B cell (primary cell): ENCODE measurements around the gene PTCHD1. TPM values are rescaled to one million over a fixed set of nuclear protein-coding genes. Genes with fewer than 3 reads are reported as not detected.

Experiments
- ATAC-seq: fragments of 200-7000 bp; cut with Tn5 transposase; one replicate; pipeline ENCODE4 v1.10.0; 2021; ENCODE audit warnings: low read depth, mild to moderate bottlenecking, moderate number of reproducible peaks, moderate library complexity
- CTCF ChIA-PET: fragments of 350-600 bp; sonication (Branson Sonifier 250); formaldehyde crosslinking; loops from one replicate; lab custom pipeline; 2021; ENCODE audit warnings: antibody characterized with exemption, inconsistent platforms; lab: Charles Lee
- POLR2A ChIA-PET: fragments of 350-600 bp; sonication (Branson Sonifier 250); formaldehyde crosslinking; loops from one replicate; lab custom pipeline; 2021; ENCODE audit warnings: antibody characterized with exemption; lab: Charles Lee
- DNase-seq: peaks from one replicate; pipeline ENCODE4 v3.0.0; 2013
- H2AFZ ChIP-seq: 2 replicates; pipeline ENCODE4 v1.6.1; 2012; ENCODE audit warnings: mild to moderate bottlenecking, low read depth, low read length; ENCODE audit not compliant: insufficient read depth, poor library complexity, severe bottlenecking
- H3K27ac ChIP-seq, 2 donors: 1 replicate in 1 of 2; 2 replicates in 1 of 2; pipeline ENCODE4 v1.5.1; 2012 to 2013; ENCODE audit warnings: low read length in 2 of 2, mild to moderate bottlenecking in 2 of 2, moderate library complexity in 1 of 2
- H3K27me3 ChIP-seq, 4 experiments: fragments of 200-600 bp in 1 of 4; sonication (generic) in 1 of 4; replicated peaks in 1 of 4; 1 replicate in 2 of 4; 2 replicates in 2 of 4; pipeline versions ENCODE4 v1.6.1 to v1.7.0; 2013 to 2016; ENCODE audit warnings: low read length in 3 of 4, mild to moderate bottlenecking in 2 of 4, mixed read lengths in 1 of 4, moderate library complexity in 1 of 4; ENCODE audit not compliant: insufficient read depth in 4 of 4, control insufficient read depth in 3 of 4; ENCODE audit errors: control extremely low read depth in 1 of 4
- H3K36me3 ChIP-seq, 2 experiments: replicated peaks in 1 of 2; 1 replicate in 1 of 2; 2 replicates in 1 of 2; pipeline versions ENCODE4 v1.6.1 to v1.7.1; 2013; ENCODE audit warnings: low read length in 1 of 2; ENCODE audit not compliant: insufficient read depth in 2 of 2, control insufficient read depth in 1 of 2; ENCODE audit errors: control extremely low read depth in 1 of 2, extremely low read depth in 1 of 2
- H3K4me1 ChIP-seq, 2 donors: fragments of 200-600 bp in 1 of 2; sonication (generic) in 1 of 2; 1 replicate in 1 of 2; 2 replicates in 1 of 2; pipeline versions ENCODE4 v1.5.1 to v1.6.1; 2013 to 2017; ENCODE audit warnings: low read length in 2 of 2; ENCODE audit not compliant: control insufficient read depth in 2 of 2, insufficient read depth in 2 of 2
- H3K4me2 ChIP-seq: replicated peaks from 2 replicates; pipeline ENCODE3; 2012; ENCODE audit warnings: mild to moderate bottlenecking, low read depth, low read length; ENCODE audit not compliant: poor library complexity, severe bottlenecking
- H3K4me3 ChIP-seq, 5 experiments: fragments of 200-600 bp in 1 of 5; sonication (generic) in 1 of 5; 1 replicate in 3 of 5; 2 replicates in 2 of 5; pipeline versions ENCODE4 v1.5.1 to v1.7.0; 2011 to 2016; ENCODE audit warnings: low read length in 4 of 5, mild to moderate bottlenecking in 4 of 5, low read depth in 2 of 5, control low read depth in 1 of 5, moderate library complexity in 1 of 5; ENCODE audit not compliant: insufficient read depth in 1 of 5; ENCODE audit errors: control extremely low read depth in 1 of 5, extremely low read depth in 1 of 5
- H3K79me2 ChIP-seq: fragments of 200-600 bp; sonication (generic); one replicate; pipeline ENCODE4 v1.6.0; 2016; ENCODE audit warnings: low read length; ENCODE audit not compliant: control insufficient read depth, insufficient read depth
- H3K9ac ChIP-seq: fragments of 200-600 bp; sonication (generic); 2 replicates; pipeline ENCODE4 v1.6.1; 2017; ENCODE audit warnings: mild to moderate bottlenecking, low read length, moderate library complexity
- H3K9me3 ChIP-seq, 3 donors: one replicate each; pipeline versions ENCODE4 v1.6.1 to v1.7.1; 2013; ENCODE audit warnings: low read length in 2 of 3; ENCODE audit not compliant: control insufficient read depth in 2 of 3, insufficient read depth in 1 of 3; ENCODE audit errors: control extremely low read depth in 1 of 3
- H4K20me1 ChIP-seq: 2 replicates; pipeline ENCODE4 v1.6.0; 2012; ENCODE audit warnings: mild to moderate bottlenecking, low read length; ENCODE audit not compliant: insufficient read depth, control insufficient read depth, poor library complexity, severe bottlenecking
- H3K27ac Mint-ChIP-seq: one replicate; pipeline ENCODE4 v1.8.0; 2021; ENCODE audit warnings: mixed read lengths
- H3K27me3 Mint-ChIP-seq: one replicate; pipeline ENCODE4 v1.8.0; 2021; ENCODE audit warnings: mixed read lengths
- H3K4me1 Mint-ChIP-seq: one replicate; pipeline ENCODE4 v1.8.0; 2021; ENCODE audit warnings: mixed read lengths
- H3K4me3 Mint-ChIP-seq: one replicate; pipeline ENCODE4 v1.8.0; 2021; ENCODE audit warnings: mixed read lengths
- H3K9me3 Mint-ChIP-seq: one replicate; pipeline ENCODE4 v1.8.0; 2022; ENCODE audit warnings: mixed read lengths; ENCODE audit not compliant: insufficient read depth
- EZH2 ChIP-seq: IDR thresholded peaks from 2 replicates; pipeline ENCODE4 v1.6.1; 2012; ENCODE audit warnings: borderline replicate concordance, low read depth, mild to moderate bottlenecking, moderate library complexity, low read length; ENCODE audit not compliant: insufficient read depth, poor library complexity, severe bottlenecking
- WGBS: methylation state at CpG from one replicate; pipeline ENCODE4 v1.1.5; 2013; ENCODE audit warnings: missing lambda C conversion rate; ENCODE audit not compliant: insufficient coverage; 5-methylcytosine and 5-hydroxymethylcytosine counted together
- intact Hi-C: fragments of 100-400 bp; cut with micrococcal nuclease; formaldehyde crosslinking; loops from one replicate; pipeline ENCODE4 v1.10.0; 2022
- polyA plus RNA-seq: library from polyadenylated mRNA; depleted of rRNA; stranded (reverse); fragments of >200 nt; gene quantifications from 2 replicates; pipeline ENCODE4 v1.2.3, GENCODE V29; 2012
- total RNA-seq, 2 donors: library from RNA; stranded (reverse); fragments of 120-200 nt in 1 of 2; gene quantifications; 1 replicate in 1 of 2; 2 replicates in 1 of 2; pipeline versions ENCODE4 v1.2.3 to v1.2.4, GENCODE V29; 2013 to 2022
- TF ChIP-seq, protein P1 (sequence below): fragments of 200-600 bp; IDR thresholded peaks from one replicate; pipeline ENCODE4 v1.8.0; 2022; ENCODE audit warnings: antibody characterized with exemption, mild to moderate bottlenecking

PTCHD1 gene
- total and polyA plus RNA-seq, 2 donors (not counting 1 experiment from before 2014, with no cell fraction given), result not detected

DNA sequence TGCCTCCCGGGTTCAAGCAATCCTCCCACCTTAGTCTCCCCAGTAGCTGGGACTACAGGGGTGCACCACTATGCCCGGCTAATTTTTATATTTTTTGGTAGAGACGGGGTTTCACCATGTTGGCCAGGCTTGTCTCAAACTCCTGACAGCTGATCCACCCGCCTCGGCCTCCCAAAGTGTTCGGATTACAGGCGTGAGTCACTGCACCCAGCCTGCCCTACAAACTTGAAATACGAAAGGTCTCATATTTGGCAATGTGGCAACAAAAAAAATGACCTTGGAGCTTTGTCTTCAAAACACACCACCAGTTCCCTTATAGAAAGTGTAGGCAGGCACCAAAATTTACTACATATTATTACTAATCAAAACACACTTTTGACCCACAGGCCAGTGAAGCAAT lies 22.9 kb upstream of the PTCHD1 start:
- H3K27me3 ChIP-seq, result no peaks in the 10 kb centered on the region
- no peak for TF ChIP-seq EZH2
- TF ChIP-seq, protein P1, sequence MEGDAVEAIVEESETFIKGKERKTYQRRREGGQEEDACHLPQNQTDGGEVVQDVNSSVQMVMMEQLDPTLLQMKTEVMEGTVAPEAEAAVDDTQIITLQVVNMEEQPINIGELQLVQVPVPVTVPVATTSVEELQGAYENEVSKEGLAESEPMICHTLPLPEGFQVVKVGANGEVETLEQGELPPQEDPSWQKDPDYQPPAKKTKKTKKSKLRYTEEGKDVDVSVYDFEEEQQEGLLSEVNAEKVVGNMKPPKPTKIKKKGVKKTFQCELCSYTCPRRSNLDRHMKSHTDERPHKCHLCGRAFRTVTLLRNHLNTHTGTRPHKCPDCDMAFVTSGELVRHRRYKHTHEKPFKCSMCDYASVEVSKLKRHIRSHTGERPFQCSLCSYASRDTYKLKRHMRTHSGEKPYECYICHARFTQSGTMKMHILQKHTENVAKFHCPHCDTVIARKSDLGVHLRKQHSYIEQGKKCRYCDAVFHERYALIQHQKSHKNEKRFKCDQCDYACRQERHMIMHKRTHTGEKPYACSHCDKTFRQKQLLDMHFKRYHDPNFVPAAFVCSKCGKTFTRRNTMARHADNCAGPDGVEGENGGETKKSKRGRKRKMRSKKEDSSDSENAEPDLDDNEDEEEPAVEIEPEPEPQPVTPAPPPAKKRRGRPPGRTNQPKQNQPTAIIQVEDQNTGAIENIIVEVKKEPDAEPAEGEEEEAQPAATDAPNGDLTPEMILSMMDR, result no peak
- POLR2A ChIA-PET, result no interaction called here
- no peaks in the 10 kb centered on the region for H3K9me3 ChIP-seq
- H3K27ac ChIP-seq, result no peak overlapping the region
- H2AFZ ChIP-seq, result no peak overlapping the region
- 100% methylated on average over 4 of the region's 8 CpGs for WGBS
- ATAC-seq, result no peak
- H3K4me3 Mint-ChIP-seq, result no peak overlapping the region
- no peak overlapping the region for H3K4me3 ChIP-seq
- no peaks in the 10 kb centered on the region for H4K20me1 ChIP-seq
- no peaks in the 10 kb centered on the region for H3K36me3 ChIP-seq
- intact Hi-C loops, result no loop called here
- CTCF ChIA-PET, result no interaction called here
- H3K4me2 ChIP-seq, result no peak overlapping the region
- no peak for DNase-seq
- no peak overlapping the region for H3K9ac ChIP-seq
- no peak overlapping the region for H3K27ac Mint-ChIP-seq
- no peaks in the 10 kb centered on the region for H3K9me3 Mint-ChIP-seq
- no peaks in the 10 kb centered on the region for H3K27me3 Mint-ChIP-seq
- H3K4me1 ChIP-seq, result no peaks in the 10 kb centered on the region
- H3K4me1 Mint-ChIP-seq, result no peaks in the 10 kb centered on the region
- no peaks in the 10 kb centered on the region for H3K79me2 ChIP-seq

DNA sequence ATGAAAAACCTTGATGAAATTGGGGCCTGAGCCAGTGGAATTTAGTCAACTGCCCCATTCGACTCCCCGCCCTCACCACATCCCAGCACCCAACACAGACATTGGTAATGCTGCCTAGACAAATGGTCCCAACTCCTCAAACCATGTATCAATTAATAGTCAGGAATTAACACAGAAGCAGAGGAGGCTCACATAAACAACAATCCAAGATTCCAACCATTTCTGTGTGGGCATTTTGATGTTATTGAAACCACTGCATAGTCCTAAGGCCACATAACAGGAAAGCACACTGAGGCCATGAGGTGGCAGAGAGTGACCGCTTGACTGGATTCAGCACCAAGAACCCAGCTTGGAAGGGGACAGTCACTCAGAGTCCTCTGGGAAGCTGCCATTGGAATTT lies 22.5 kb upstream of the PTCHD1 start:
- H3K9me3 Mint-ChIP-seq, result no peaks in the 10 kb centered on the region
- H3K27me3 ChIP-seq, result no peaks in the 10 kb centered on the region
- POLR2A ChIA-PET, result no interaction called here

More for the DNA sequence above, 22.5 kb upstream of the PTCHD1 start:
- no peaks in the 10 kb centered on the region for H3K4me1 ChIP-seq
- H3K4me3 Mint-ChIP-seq, result no peak overlapping the region
- intact Hi-C loops, result no loop called here
- H3K4me3 ChIP-seq, result no peak overlapping the region
- H3K4me1 Mint-ChIP-seq, result no peaks in the 10 kb centered on the region
- no peak overlapping the region for H3K9ac ChIP-seq
- H3K36me3 ChIP-seq, result no peaks in the 10 kb centered on the region
- no peak for DNase-seq
- no peak for TF ChIP-seq EZH2
- TF ChIP-seq, protein P1, result no peak
- no peak overlapping the region for H3K4me2 ChIP-seq
- CTCF ChIA-PET, result no interaction called here
- no peaks in the 10 kb centered on the region for H4K20me1 ChIP-seq
- no peak overlapping the region for H3K27ac ChIP-seq
- no peaks in the 10 kb centered on the region for H3K27me3 Mint-ChIP-seq
- no peaks in the 10 kb centered on the region for H3K9me3 ChIP-seq
- no peaks in the 10 kb centered on the region for H3K79me2 ChIP-seq
- no peak for ATAC-seq
- no CpG with 5 or more reads among the region's 3 CpGs for WGBS
- H3K27ac Mint-ChIP-seq, result no peak overlapping the region
- H2AFZ ChIP-seq, result no peak overlapping the region
